ENCODE results near the gene PHETA1. TPM values are rescaled to one million over a fixed set of nuclear protein-coding genes. Genes with fewer than 3 reads are reported as not detected.

The PHETA1 gene
- total and polyA plus RNA-seq, 10 of the 15 experiments (the other 5 are each of a cell fraction or from before 2014, with no cell fraction given): 0.02 to 1.3 (median 0.51) TPM; not detected in 1

GRCh38 chr12:111320258-111321050 is 48.4 kb downstream of the PHETA1 start:
- H3K79me2 ChIP-seq (ENCODE audit: control insufficient read depth, insufficient read depth, low read length): no peaks in the 10 kb centered on the region
- H3K4me1 ChIP-seq (ENCODE audit: control insufficient read depth, insufficient read depth, low read length): no peaks in the 10 kb centered on the region
- ChIA-PET POLR2A (no interaction called here), RAD21 (ENCODE audit: unreplicated experiment) (no interaction called here), SMC1A (ENCODE audit: uncharacterized antibody, unreplicated experiment) (no interaction called here), CTCF (no interaction called here)
- FAIRE-seq: no peak
- no peak overlapping the region for H3K4me3 ChIP-seq
- TF ChIP-seq USF1 (IDR thresholded peaks at IDR 0.05; ENCODE audit: borderline replicate concordance, extremely low read length, insufficient read depth, low read depth, low read length): no peak
- no peak for TF ChIP-seq IRF5 (IDR thresholded peaks at IDR 0.05; ENCODE audit: borderline replicate concordance)
- no peak for TF ChIP-seq ZSCAN29 (IDR thresholded peaks at IDR 0.05)
- TF ChIP-seq BCLAF1 (IDR thresholded peaks at IDR 0.05): no peak
- TF ChIP-seq STAT3 (IDR thresholded peaks at IDR 0.05; ENCODE audit: low read depth, low read length): no peak
- no peak for TF ChIP-seq TARDBP (IDR thresholded peaks at IDR 0.05; ENCODE audit: borderline replicate concordance)
- TF ChIP-seq BCL3 (IDR thresholded peaks at IDR 0.05; ENCODE audit: borderline replicate concordance, insufficient read depth, low read depth, low read length, poor library complexity, severe bottlenecking): no peak
- TF ChIP-seq RFX5 (IDR thresholded peaks at IDR 0.05; ENCODE audit: low read depth, low read length): no peak
- no peak for TF ChIP-seq BMI1 (IDR thresholded peaks at IDR 0.05; ENCODE audit: borderline replicate concordance)
- TF ChIP-seq CREB1 (IDR thresholded peaks at IDR 0.05; ENCODE audit: low read depth): no peak
- no peak for TF ChIP-seq RAD51 (IDR thresholded peaks at IDR 0.05)
- no peak for TF ChIP-seq MTA2 (IDR thresholded peaks at IDR 0.05; ENCODE audit: low read depth)
- no peak for TF ChIP-seq LARP7 (IDR thresholded peaks at IDR 0.05)
- no peak for TF ChIP-seq CTCF (IDR thresholded peaks at IDR 0.05 in 2 of 3, conservative IDR thresholded peaks at IDR 0.05 in 1 of 3; ENCODE audit: control insufficient read depth in 2 of 3, extremely low read depth in 1 of 3, insufficient read depth in 1 of 3, low read depth in 3 of 3, low read length in 3 of 3)
- H3K27ac ChIP-seq (ENCODE audit: control insufficient read depth, insufficient read depth): no peak overlapping the region
- intact Hi-C loops (cut with micrococcal nuclease; ENCODE audit: unreplicated experiment) (no loop called here), in situ Hi-C loops (cut with MboI) (no loop called here)
- no TSS peak for BruUV-seq (replicated peaks)
- no peak overlapping the region for H3K9ac ChIP-seq (ENCODE audit: control insufficient read depth, insufficient read depth, low read length)
- no peaks in the 10 kb centered on the region for H3K36me3 ChIP-seq (ENCODE audit: control insufficient read depth in 2 of 2, insufficient read depth in 2 of 2, low read length in 1 of 2)
- no peaks in the 10 kb centered on the region for H3K27me3 ChIP-seq (replicated peaks in 1 of 2; ENCODE audit: control insufficient read depth in 2 of 2, insufficient read depth in 2 of 2, low read length in 1 of 2)
- H4K20me1 ChIP-seq (ENCODE audit: control insufficient read depth, insufficient read depth): no peaks in the 10 kb centered on the region
- WGBS (ENCODE audit: insufficient coverage, insufficient replicate concordance, low lambda C conversion rate, missing lambda C conversion rate): 81% methylated on average over 60 of the region's 67 CpGs
- DNase-seq (ENCODE audit: low read depth, low spot score): no peak
- ATAC-seq: no peak
- no peak overlapping the region for H2AFZ ChIP-seq (ENCODE audit: control insufficient read depth, low read depth, low read length)
- H3K9me3 ChIP-seq (replicated peaks; ENCODE audit: control insufficient read depth, insufficient read depth, low read length): no peaks in the 10 kb centered on the region
- H3K4me2 ChIP-seq (ENCODE audit: control insufficient read depth, insufficient read depth): no peak overlapping the region

Measured in GM12878 (cell line).